HCT116 (cell line): ENCODE measurements around the gene KCNN4. TPM values are rescaled to one million over a fixed set of nuclear protein-coding genes. Genes with fewer than 3 reads are reported as not detected.

ENCODE experiments used
- ATAC-seq: fragments of 200-7000 bp; cut with Tn5 transposase; 2 replicates; pipeline ENCODE4 v1.9.1; 2020; ENCODE audit warnings: mild to moderate bottlenecking, moderate library complexity
- BruUV-seq: library from RNA; stranded (reverse); fragments of 400-500 nt; replicated peaks from 2 replicates; lab custom pipeline; 2021; lab: Mats Ljungman, UMichigan
- CTCF ChIA-PET: fragments of 300-600 bp; sonication (Branson Sonifier 250); formaldehyde crosslinking; loops from one replicate; lab custom pipeline; 2021; ENCODE audit warnings: antibody characterized with exemption; lab: Charles Lee
- POLR2A ChIA-PET: fragments of 300-600, 350-600 bp; sonication (Branson Sonifier 250); formaldehyde crosslinking; loops from one replicate; lab custom pipeline; 2021; ENCODE audit warnings: antibody characterized with exemption; lab: Charles Lee
- RAD21 ChIA-PET, 2 experiments: fragments of 300-600 bp; sonication (Branson Sonifier 250); formaldehyde crosslinking; loops; one replicate each; lab custom pipeline; 2023; ENCODE audit warnings: low total read pairs in 2 of 2; ENCODE audit not compliant: uncharacterized antibody in 2 of 2, unreplicated experiment in 2 of 2, low non-redundant PET in 1 of 2; lab: Charles Lee
- DNase-seq: peaks from one replicate; pipeline ENCODE4 v3.0.0-alpha.2; 2010; ENCODE audit warnings: low read depth, low spot score
- H2AFZ ChIP-seq: fragments of 200-600 bp; shearing (Covaris generic), sonication (generic); 2 replicates; pipeline ENCODE4 v1.6.1; 2017; ENCODE audit warnings: low read depth, mixed run types, mixed read lengths, antibody characterized with exemption, low read length; ENCODE audit not compliant: poor library complexity, severe bottlenecking
- H3K27ac ChIP-seq: 2 replicates; pipeline ENCODE4 v1.5.1; 2012; ENCODE audit warnings: low read depth, low read length
- H3K27me3 ChIP-seq: fragments of 200-600 bp; sonication (generic); 2 replicates; pipeline ENCODE4 v1.6.1; 2016; ENCODE audit warnings: mixed run types, low read length, mixed read lengths; ENCODE audit not compliant: insufficient read depth
- H3K36me3 ChIP-seq, 2 experiments: fragments of 200-500 bp in 1 of 2; fragments of 200-600 bp in 1 of 2; sonication (Bioruptor generic) in 1 of 2; sonication (generic) in 1 of 2; 2 replicates each; pipeline versions ENCODE4 v1.5.1 to v1.6.1; 2014 to 2016; ENCODE audit warnings: low read length in 2 of 2, inconsistent platforms in 1 of 2, mixed read lengths in 1 of 2, mixed run types in 1 of 2; ENCODE audit not compliant: insufficient read depth in 2 of 2, control insufficient read depth in 1 of 2
- H3K4me1 ChIP-seq, 2 experiments: fragments of 200-600 bp in 1 of 2; sonication (generic) in 1 of 2; 2 replicates each; pipeline versions ENCODE4 v1.5.1 to v1.6.1; 2012 to 2017; ENCODE audit warnings: low read length in 2 of 2, inconsistent platforms in 1 of 2, mild to moderate bottlenecking in 1 of 2, mixed read lengths in 1 of 2, mixed run types in 1 of 2, moderate library complexity in 1 of 2; ENCODE audit not compliant: insufficient read depth in 2 of 2, control insufficient read depth in 1 of 2
- H3K4me2 ChIP-seq: fragments of 200-600 bp; sonication (generic); 2 replicates; pipeline ENCODE4 v1.6.1; 2017; ENCODE audit warnings: mixed run types, low read length, mixed read lengths
- H3K4me3 ChIP-seq, 2 experiments: fragments of 200-600 bp in 1 of 2; sonication (generic) in 1 of 2; replicated peaks in 1 of 2; 2 replicates each; pipeline ENCODE4 v1.5.1; 2011 to 2016; ENCODE audit warnings: low read length in 2 of 2, control low read depth in 1 of 2, low read depth in 1 of 2, mild to moderate bottlenecking in 1 of 2, mixed read lengths in 1 of 2, mixed run types in 1 of 2
- H3K79me2 ChIP-seq: fragments of 200-600 bp; sonication (generic); 2 replicates; pipeline ENCODE4 v1.6.1; 2017; ENCODE audit warnings: mild to moderate bottlenecking, mixed run types, low read length, moderate library complexity, mixed read lengths; ENCODE audit not compliant: insufficient read depth
- H3K9ac ChIP-seq: fragments of 200-600 bp; sonication (generic); 2 replicates; pipeline ENCODE4 v1.6.1; 2016; ENCODE audit warnings: low read length, mixed read lengths
- H3K9me2 ChIP-seq: fragments of 200-600 bp; sonication (generic), shearing (Covaris generic); 2 replicates; pipeline ENCODE4 v1.6.1; 2017; ENCODE audit warnings: mixed run types, mild to moderate bottlenecking, moderate library complexity; ENCODE audit not compliant: insufficient read depth
- H3K9me3 ChIP-seq, 2 experiments: fragments of 200-500 bp in 1 of 2; fragments of 200-600 bp in 1 of 2; sonication (Bioruptor generic) in 1 of 2; sonication (generic) in 1 of 2; 2 replicates each; pipeline ENCODE4 v1.6.1; 2014 to 2017; ENCODE audit warnings: low read length in 2 of 2, mixed read lengths in 2 of 2, inconsistent platforms in 1 of 2, low read depth in 1 of 2, mild to moderate bottlenecking in 1 of 2, mixed run types in 1 of 2, moderate library complexity in 1 of 2; ENCODE audit not compliant: control insufficient read depth in 1 of 2, insufficient read depth in 1 of 2
- H4K20me1 ChIP-seq: fragments of 200-600 bp; sonication (generic), shearing (Covaris generic); 2 replicates; pipeline ENCODE4 v1.6.1; 2017; ENCODE audit warnings: mixed run types, mild to moderate bottlenecking, moderate library complexity; ENCODE audit not compliant: insufficient read depth
- CEBPB ChIP-seq: IDR thresholded peaks from 2 replicates; pipeline ENCODE4 v1.6.1; 2012; ENCODE audit warnings: low read depth
- CTCF ChIP-seq, 3 experiments: fragments of 200-600 bp in 1 of 3; sonication (generic) in 1 of 3; IDR thresholded peaks in 2 of 3; conservative IDR thresholded peaks in 1 of 3; 2 replicates each; pipeline ENCODE4 v1.5.1; 2012 to 2017; ENCODE audit warnings: low read depth in 2 of 3, low read length in 2 of 3, antibody characterized with exemption in 1 of 3, borderline replicate concordance in 1 of 3, control low read depth in 1 of 3, mild to moderate bottlenecking in 1 of 3, mixed read lengths in 1 of 3, mixed run types in 1 of 3, moderate library complexity in 1 of 3; ENCODE audit not compliant: insufficient read depth in 1 of 3
- EGR1 ChIP-seq: IDR thresholded peaks from 2 replicates; pipeline ENCODE4 v1.6.1; 2012; ENCODE audit warnings: low read depth
- EZH2 ChIP-seq: fragments of 200-600 bp; sonication (generic); IDR thresholded peaks from 2 replicates; pipeline ENCODE4 v1.6.1; 2017; ENCODE audit warnings: antibody characterized with exemption, mixed run types
- FOSL1 ChIP-seq: IDR thresholded peaks from 2 replicates; pipeline ENCODE4 v1.6.1; 2012; ENCODE audit warnings: low read depth
- JUND ChIP-seq: IDR thresholded peaks from 2 replicates; pipeline ENCODE4 v1.6.1; 2012
- POLR2A ChIP-seq: IDR thresholded peaks from 2 replicates; pipeline ENCODE4 v1.7.0; 2011; ENCODE audit warnings: borderline replicate concordance; ENCODE audit not compliant: insufficient read depth, insufficient read length; ENCODE audit errors: extremely low read depth
- POLR2AphosphoS5 ChIP-seq: IDR thresholded peaks from 2 replicates; pipeline ENCODE4 v1.6.1; 2011; ENCODE audit warnings: mild to moderate bottlenecking, low read depth, low read length, moderate library complexity
- SRF ChIP-seq: IDR thresholded peaks from 2 replicates; pipeline ENCODE4 v1.6.1; 2012; ENCODE audit warnings: low read depth
- TCF7L2 ChIP-seq: IDR thresholded peaks from 2 replicates; pipeline ENCODE4 v1.7.0; 2011; ENCODE audit warnings: borderline replicate concordance, inconsistent platforms; ENCODE audit not compliant: insufficient read depth, insufficient read length; ENCODE audit errors: extremely low read depth
- YY1 ChIP-seq: IDR thresholded peaks from 2 replicates; pipeline ENCODE4 v1.6.1; 2011; ENCODE audit warnings: low read length, low read depth, moderate library complexity, mild to moderate bottlenecking; ENCODE audit not compliant: insufficient replicate concordance; ENCODE audit errors: extremely low read depth
- ZFX ChIP-seq: fragments of 450-650 bp; IDR thresholded peaks from 2 replicates; pipeline ENCODE4 v1.6.1; 2017
- ZNF274 ChIP-seq: fragments of 200-500 bp; sonication (Bioruptor generic); IDR thresholded peaks from 2 replicates; pipeline ENCODE4 v1.6.1; 2014; ENCODE audit warnings: mild to moderate bottlenecking, low read depth, low read length, inconsistent platforms
- intact Hi-C: fragments of 100-400 bp; cut with micrococcal nuclease; formaldehyde crosslinking; loops from 2 replicates; pipeline ENCODE4 v1.10.0; 2022
- total RNA-seq: library from RNA; stranded (reverse); gene quantifications from one replicate; pipeline ENCODE4 v1.2.1, GENCODE V29; 2021; ENCODE audit not compliant: unreplicated experiment
- TF ChIP-seq, protein P1 (sequence below): IDR thresholded peaks from 2 replicates; pipeline ENCODE4 v1.6.1; 2011; ENCODE audit warnings: mild to moderate bottlenecking, low read length, moderate library complexity; ENCODE audit not compliant: insufficient replicate concordance; ENCODE audit errors: extremely low read depth

The KCNN4 gene
- total RNA-seq, 1 experiment from 2014 or later, result 72.9 TPM

GRCh38 chr19:43720936-43721335, 59.8 kb downstream of the KCNN4 start:
- Histone ChIP-seq H3K4me3 (no peak overlapping the region), H3K9me2 (no peaks in the 10 kb centered on the region), H3K9me3 (no peaks in the 10 kb centered on the region), H3K36me3 (no peaks in the 10 kb centered on the region), H3K79me2 (no peaks in the 10 kb centered on the region), H2AFZ (no peak overlapping the region), H4K20me1 (no peaks in the 10 kb centered on the region), H3K27ac (no peak overlapping the region), H3K4me2 (no peak overlapping the region), H3K9ac (no peak overlapping the region), H3K4me1 (peaks cover 4 to 11% of the 10 kb centered on the region in 2 experiments; a peak in 3 of 4 replicates), H3K27me3 (no peaks in the 10 kb centered on the region)
- TF ChIP-seq POLR2A, result no peak
- no peak for TF ChIP-seq EGR1
- no peak for TF ChIP-seq TCF7L2
- TF ChIP-seq CEBPB, result no peak
- TF ChIP-seq ZFX, result no peak
- no peak for TF ChIP-seq JUND
- TF ChIP-seq CTCF (IDR thresholded peaks at IDR 0.05 in 2 of 3, conservative IDR thresholded peaks at IDR 0.05 in 1 of 3; ENCODE audit: borderline replicate concordance in 1 of 3, insufficient read depth in 1 of 3, low read depth in 2 of 3, low read length in 2 of 3), result no peak
- TF ChIP-seq EZH2, result no peak
- no peak for TF ChIP-seq FOSL1
- TF ChIP-seq POLR2AphosphoS5, result no peak
- no peak for TF ChIP-seq SRF
- no peak for TF ChIP-seq YY1
- no peak for TF ChIP-seq ZNF274
- TF ChIP-seq, protein P1, sequence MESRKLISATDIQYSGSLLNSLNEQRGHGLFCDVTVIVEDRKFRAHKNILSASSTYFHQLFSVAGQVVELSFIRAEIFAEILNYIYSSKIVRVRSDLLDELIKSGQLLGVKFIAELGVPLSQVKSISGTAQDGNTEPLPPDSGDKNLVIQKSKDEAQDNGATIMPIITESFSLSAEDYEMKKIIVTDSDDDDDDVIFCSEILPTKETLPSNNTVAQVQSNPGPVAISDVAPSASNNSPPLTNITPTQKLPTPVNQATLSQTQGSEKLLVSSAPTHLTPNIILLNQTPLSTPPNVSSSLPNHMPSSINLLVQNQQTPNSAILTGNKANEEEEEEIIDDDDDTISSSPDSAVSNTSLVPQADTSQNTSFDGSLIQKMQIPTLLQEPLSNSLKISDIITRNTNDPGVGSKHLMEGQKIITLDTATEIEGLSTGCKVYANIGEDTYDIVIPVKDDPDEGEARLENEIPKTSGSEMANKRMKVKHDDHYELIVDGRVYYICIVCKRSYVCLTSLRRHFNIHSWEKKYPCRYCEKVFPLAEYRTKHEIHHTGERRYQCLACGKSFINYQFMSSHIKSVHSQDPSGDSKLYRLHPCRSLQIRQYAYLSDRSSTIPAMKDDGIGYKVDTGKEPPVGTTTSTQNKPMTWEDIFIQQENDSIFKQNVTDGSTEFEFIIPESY, result no peak
- CTCF ChIA-PET, result interaction anchor here (1.1 to 4.8 kb wide), 5 partner anchors 9 to 52 kb away, joined by 3 to 38 read pairs (median 6); partner anchors contain the start of gene PLAUR
- no peak for ATAC-seq
- no peak for DNase-seq
- intact Hi-C loops, result loop anchor here (5.0 kb wide), 1 partner anchor 184 kb away; no protein-coding TSS in a partner anchor
- POLR2A ChIA-PET, result interaction anchor here (1.1 to 6.1 kb wide), 2 partner anchors 39 to 51 kb away, joined by 3 to 53 read pairs; partner anchors contain the start of gene PLAUR
- no TSS peak for BruUV-seq
- RAD21 ChIA-PET, result interaction anchor here in 1 of 2 experiments (1.5 kb wide), 1 partner anchor 52 kb away, joined by 7 read pairs; no protein-coding TSS in a partner anchor
